Fibroblast of pulmonary artery (primary cell): ENCODE results near the gene DNMT1.
"Not testable (repeated sequence)": the region's sequence is repeated elsewhere in the genome, so short reads cannot be mapped to it uniquely, and the experiment has no call there.

Source experiments
- DNase-seq: peaks from one replicate; pipeline ENCODE4 v3.0.0-alpha.2; 2010; ENCODE audit warnings: low read depth
- H3K4me3 ChIP-seq: replicated peaks from 2 replicates; pipeline ENCODE4 v1.5.1; 2011; ENCODE audit warnings: low read depth, mild to moderate bottlenecking, control low read depth, low read length, moderate library complexity
- TF ChIP-seq, protein P1 (sequence below): IDR thresholded peaks from 2 replicates; pipeline ENCODE4 v1.5.1; 2011; ENCODE audit warnings: mild to moderate bottlenecking, control low read depth, low read length, inconsistent platforms; ENCODE audit errors: missing control alignments

DNMT1 gene

DNA sequence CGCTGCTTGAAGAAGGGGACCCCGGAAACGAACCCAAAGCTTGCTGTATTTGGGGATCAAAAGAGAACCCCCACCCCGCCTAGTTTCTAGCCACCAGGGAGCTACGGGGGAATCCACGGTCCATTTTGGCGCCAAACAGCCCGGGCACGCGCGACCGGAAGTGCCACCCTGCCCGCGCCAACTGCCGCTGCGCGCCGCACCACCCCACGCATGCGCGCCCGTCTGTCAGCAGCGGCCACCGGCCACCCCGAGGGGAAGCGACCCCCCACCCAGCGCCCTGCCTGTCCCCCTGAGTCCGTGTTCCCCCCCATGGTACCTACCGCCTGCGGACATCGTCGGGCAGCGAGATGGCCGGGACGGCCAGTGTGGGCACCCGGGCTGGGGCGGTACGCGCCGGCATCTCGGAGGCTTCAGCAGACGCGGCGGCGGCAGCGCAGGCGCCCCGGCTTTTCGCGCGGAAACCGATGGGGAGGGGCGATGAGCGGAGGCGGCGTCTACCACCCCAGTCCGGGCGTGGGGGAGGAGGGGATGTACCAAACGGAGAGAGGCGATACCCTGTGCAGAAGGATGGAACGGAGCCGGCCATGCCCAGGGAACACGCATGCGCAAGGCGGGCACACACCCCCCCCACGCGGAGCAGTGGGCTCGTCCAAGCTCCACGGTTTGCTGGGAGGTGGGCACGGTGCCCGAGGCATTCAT is at the start of gene DNMT1:
Gene DNMT1 (minus strand): TSS at position 454 of the 699 bp plus-strand sequence. CDS start 54 bp downstream, at position 400.
- peak; percentile 98 for DNase-seq
- TF ChIP-seq, protein P1, sequence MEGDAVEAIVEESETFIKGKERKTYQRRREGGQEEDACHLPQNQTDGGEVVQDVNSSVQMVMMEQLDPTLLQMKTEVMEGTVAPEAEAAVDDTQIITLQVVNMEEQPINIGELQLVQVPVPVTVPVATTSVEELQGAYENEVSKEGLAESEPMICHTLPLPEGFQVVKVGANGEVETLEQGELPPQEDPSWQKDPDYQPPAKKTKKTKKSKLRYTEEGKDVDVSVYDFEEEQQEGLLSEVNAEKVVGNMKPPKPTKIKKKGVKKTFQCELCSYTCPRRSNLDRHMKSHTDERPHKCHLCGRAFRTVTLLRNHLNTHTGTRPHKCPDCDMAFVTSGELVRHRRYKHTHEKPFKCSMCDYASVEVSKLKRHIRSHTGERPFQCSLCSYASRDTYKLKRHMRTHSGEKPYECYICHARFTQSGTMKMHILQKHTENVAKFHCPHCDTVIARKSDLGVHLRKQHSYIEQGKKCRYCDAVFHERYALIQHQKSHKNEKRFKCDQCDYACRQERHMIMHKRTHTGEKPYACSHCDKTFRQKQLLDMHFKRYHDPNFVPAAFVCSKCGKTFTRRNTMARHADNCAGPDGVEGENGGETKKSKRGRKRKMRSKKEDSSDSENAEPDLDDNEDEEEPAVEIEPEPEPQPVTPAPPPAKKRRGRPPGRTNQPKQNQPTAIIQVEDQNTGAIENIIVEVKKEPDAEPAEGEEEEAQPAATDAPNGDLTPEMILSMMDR: no peak
- peak within 1 kb of the TSS; percentile 86 for H3K4me3 ChIP-seq

DNA sequence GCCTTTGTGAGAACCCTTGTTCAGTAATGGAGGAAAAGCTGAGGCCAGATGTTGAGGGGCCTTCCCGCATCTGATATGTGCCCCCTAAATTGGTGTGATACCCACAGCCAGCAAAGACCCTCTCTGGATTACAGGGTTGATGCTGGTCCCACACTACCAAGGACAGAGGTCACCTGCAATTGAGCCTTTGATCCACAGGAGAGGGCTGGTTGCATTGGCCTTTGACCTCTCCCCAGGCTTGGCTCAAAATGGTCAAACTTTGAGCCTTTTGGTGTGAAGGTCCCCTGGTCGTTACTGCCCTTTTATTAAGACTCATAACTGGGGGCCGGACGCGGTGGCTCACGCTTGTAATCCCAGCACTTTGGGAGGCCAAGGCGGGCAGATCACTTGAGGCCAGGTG is 48.9 kb upstream of the DNMT1 start:
- TF ChIP-seq, protein P1: no peak
- no peak overlapping the region for H3K4me3 ChIP-seq
- no peak for DNase-seq

DNA sequence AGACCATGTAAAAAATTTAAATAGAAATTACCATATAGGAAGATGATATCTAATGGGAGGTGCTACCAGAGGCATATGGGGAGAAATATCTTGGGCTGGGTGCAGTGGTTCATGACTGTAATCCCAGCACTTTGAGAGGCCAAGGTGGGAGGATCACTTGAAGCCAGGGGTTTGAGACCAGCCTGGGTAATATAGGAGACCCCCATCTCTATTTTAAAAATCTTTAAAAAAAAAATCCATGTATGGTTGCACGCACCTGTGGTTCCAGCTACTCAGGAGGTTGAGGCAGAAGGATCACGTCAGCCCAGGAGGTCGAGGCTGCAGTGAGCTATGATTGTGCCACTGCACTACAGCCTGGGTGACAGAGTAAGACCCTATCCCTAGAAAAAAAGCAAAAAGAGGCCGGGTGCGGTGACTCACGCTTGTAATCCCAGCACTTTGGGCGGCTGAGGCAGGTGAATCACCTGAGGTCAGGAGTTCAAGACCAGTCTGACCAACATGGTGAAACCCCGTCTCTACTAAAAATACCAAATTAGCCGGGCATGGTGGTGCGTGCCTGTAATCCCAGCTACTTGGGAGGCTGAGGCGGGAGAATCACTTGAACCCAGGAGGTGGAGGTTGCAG is 47.2 kb upstream of the DNMT1 start:
- not testable (repeated sequence) for DNase-seq, H3K4me3 ChIP-seq

DNA sequence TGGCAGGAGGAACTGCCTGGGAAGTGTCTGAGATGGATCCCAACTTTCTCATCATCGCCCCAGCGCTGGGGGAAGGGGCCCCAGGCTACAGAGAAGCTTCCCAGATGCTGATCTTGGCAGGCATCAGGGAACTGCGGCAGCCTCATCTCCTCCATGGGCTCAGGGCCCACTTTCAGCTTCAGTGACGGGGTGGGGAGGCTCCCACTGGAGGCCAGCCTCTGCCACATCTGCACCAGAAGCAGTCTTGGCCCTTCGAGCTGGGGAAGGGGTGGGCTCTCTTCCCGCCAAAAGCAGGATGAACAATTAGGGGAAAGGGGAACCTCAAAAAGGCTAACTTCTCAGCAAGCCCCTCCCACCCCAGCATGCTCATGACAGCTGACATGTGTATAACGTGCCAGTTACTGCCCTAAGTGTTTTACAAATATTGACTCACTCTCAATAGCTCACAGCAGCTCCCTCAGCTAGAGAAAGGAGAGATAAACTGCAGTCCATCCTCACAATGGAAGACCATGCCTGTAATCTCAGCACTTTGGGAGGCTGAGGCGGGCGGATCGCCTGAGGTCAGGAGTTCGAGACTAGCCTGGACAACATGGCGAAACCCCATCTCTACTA is 43.5 kb upstream of the DNMT1 start:
- no peak overlapping the region for H3K4me3 ChIP-seq
- TF ChIP-seq, protein P1: no peak
- peak; percentile 96 for DNase-seq

DNA sequence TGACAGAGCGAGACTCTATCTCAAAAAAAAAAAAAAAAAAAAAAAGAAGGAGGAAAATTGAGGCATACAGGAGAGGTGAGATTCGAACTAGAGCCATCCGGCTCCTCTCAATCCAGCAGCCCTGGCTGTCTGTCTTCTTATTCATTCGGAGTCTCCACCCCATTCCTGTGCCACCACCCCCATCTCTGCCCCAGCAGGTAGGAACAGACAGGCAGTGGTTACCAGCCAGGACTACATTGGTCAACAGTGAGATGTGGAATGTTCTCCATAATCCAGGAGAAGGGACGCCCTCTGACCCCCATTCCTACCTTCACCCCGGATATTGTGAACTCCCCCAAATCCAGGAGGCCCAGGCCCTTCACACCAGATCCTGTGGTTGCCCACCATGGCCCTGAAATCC is 42.9 kb upstream of the DNMT1 start:
- DNase-seq: no peak
- TF ChIP-seq, protein P1: no peak
- no peak overlapping the region for H3K4me3 ChIP-seq

DNA sequence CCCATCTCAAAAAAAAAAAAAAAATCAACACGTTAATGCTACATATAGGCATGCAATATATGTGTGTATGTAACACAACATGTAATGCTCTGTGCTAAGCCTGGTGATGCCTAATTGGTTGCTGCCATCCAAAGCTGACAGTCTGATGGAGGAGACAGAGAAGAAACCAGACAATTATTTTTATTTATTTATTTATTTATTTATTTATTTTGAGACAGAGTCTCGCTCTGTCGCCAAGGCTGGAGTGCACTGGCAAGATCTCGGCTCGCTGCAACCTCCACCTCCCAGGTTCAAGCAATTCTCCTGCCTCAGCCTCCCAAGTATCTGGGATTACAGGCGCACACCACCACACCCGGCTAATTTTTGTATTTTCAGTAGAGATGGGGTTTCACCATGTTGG is 40.7 kb upstream of the DNMT1 start:
- DNase-seq, H3K4me3 ChIP-seq: not testable (repeated sequence)

DNA sequence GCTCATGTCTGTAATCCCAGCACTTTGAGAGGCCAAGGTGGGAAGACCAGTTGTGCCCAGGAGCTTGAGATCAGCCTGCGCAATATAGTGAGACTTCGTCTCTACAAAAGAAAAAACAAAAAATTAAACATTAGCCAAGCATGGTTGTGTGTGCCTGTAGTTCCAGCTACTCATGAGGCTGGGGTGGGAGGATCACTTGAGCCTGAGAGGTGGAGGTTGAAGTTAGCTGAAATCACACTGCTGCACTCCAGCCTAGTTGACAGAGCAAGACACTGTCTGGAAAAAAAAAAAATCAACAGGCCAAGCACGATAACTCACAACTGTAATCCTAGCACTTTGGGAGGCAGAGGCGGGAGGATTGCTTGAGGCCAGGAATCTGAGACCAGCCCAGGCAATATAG is 40.2 kb upstream of the DNMT1 start:
- H3K4me3 ChIP-seq: no peak overlapping the region
- no peak for DNase-seq
- TF ChIP-seq, protein P1: no peak

DNA sequence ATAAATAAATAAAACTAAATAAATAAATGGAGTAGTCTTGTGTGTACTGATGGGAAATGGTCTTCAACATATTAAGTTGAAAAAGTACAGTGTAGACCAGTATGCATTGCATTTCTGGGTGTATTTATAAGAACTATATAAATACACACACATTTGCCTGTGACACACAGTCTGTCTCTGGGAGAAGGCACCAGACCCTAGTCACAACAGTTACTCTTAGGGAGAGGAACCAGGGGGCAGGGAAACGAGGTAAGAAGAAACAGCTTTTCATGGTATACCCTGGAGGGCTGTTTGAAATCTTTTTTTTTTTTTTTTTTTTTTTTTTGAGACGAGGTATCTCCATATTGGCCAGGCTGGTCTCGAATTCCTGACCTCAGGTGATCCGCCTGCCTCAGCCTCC is 39.2 kb upstream of the DNMT1 start:
- no peak for DNase-seq
- no peak overlapping the region for H3K4me3 ChIP-seq
- TF ChIP-seq, protein P1: no peak
